ENCODE data around the gene RAB11B. TPM values are rescaled to one million over a fixed set of nuclear protein-coding genes. Genes with fewer than 3 reads are reported as not detected.
A peak's percentile ranks its signal among the peaks of the same experiment; 100 is the strongest.

The RAB11B gene
- total and polyA plus RNA-seq, 9 of the 15 experiments (the other 6 are each of a cell fraction or from before 2014, with no cell fraction given), result 0.74 to 71.0 (median 13.8) TPM

DNA sequence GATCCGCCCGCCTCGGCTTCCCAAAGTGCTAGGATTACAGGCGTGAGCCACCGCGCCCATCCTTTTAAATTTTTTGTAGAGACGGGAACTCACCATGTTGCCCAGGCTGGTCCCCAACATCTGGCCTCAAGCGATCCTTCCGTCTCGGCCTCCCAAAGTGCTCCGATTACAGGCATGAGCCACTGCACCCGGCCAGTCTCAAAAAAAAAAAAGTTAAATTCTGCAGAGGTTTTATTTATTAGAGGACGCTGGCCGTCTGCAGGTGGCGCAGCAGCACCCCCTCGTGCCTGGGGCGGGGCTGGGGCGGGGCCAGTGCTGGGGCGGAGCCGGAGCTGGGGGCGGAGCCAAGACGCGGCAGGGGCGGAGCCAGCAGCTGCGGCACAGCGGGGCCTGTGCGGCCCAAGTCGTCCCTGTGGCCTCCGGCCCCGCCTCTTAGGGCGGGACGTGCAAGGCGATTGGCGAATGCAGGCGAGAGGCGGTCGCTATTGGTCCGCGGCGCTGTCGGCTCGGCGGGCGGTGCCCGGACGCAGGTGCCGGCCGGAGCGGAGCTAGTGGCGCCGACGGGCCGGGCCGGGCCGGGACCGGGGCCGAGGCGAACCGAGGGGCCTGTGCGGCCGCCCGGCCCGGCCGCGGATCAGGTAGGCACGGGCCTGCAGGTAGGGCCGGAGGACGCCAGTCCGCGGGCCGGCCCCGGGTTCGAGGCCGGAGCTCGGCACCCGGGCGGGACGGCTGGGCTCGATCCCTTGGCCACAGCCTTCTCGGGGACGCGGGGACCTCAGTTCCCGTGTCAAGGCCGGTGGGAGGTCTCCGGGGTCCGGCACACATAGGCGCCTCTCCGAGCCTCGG, 22.8 kb downstream of the RAB11B start, which contains the start of gene MARCHF2 (continued):
- TF ChIP-seq TAF15 (IDR thresholded peaks at IDR 0.05; ENCODE audit: low read depth, low read length) (no peak), MECOM (CRISPR knock-in tag; IDR thresholded peaks at IDR 0.05) (no peak), SLC30A9 (CRISPR knock-in tag; IDR thresholded peaks at IDR 0.05) (no peak), ZSCAN29 (IDR thresholded peaks at IDR 0.05) (no peak), ZNF239 (CRISPR knock-in tag; IDR thresholded peaks at IDR 0.05) (no peak), MIER1 (IDR thresholded peaks at IDR 0.05; ENCODE audit: low read depth) (no peak), THRAP3 (IDR thresholded peaks at IDR 0.05; ENCODE audit: borderline replicate concordance) (no peak), RBFOX2 (IDR thresholded peaks at IDR 0.05; ENCODE audit: low read depth, low read length) (peak; percentile 55; the same call in 1 of the 2 replicates)
- TF ChIP-seq, protein P1, sequence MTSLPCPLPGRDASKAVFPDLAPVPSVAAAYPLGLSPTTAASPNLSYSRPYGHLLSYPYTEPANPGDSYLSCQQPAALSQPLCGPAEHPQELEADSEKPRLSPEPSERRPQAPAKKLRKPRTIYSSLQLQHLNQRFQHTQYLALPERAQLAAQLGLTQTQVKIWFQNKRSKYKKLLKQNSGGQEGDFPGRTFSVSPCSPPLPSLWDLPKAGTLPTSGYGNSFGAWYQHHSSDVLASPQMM (CRISPR knock-in tag; IDR thresholded peaks at IDR 0.05), result no peak
- TF ChIP-seq, protein P2, sequence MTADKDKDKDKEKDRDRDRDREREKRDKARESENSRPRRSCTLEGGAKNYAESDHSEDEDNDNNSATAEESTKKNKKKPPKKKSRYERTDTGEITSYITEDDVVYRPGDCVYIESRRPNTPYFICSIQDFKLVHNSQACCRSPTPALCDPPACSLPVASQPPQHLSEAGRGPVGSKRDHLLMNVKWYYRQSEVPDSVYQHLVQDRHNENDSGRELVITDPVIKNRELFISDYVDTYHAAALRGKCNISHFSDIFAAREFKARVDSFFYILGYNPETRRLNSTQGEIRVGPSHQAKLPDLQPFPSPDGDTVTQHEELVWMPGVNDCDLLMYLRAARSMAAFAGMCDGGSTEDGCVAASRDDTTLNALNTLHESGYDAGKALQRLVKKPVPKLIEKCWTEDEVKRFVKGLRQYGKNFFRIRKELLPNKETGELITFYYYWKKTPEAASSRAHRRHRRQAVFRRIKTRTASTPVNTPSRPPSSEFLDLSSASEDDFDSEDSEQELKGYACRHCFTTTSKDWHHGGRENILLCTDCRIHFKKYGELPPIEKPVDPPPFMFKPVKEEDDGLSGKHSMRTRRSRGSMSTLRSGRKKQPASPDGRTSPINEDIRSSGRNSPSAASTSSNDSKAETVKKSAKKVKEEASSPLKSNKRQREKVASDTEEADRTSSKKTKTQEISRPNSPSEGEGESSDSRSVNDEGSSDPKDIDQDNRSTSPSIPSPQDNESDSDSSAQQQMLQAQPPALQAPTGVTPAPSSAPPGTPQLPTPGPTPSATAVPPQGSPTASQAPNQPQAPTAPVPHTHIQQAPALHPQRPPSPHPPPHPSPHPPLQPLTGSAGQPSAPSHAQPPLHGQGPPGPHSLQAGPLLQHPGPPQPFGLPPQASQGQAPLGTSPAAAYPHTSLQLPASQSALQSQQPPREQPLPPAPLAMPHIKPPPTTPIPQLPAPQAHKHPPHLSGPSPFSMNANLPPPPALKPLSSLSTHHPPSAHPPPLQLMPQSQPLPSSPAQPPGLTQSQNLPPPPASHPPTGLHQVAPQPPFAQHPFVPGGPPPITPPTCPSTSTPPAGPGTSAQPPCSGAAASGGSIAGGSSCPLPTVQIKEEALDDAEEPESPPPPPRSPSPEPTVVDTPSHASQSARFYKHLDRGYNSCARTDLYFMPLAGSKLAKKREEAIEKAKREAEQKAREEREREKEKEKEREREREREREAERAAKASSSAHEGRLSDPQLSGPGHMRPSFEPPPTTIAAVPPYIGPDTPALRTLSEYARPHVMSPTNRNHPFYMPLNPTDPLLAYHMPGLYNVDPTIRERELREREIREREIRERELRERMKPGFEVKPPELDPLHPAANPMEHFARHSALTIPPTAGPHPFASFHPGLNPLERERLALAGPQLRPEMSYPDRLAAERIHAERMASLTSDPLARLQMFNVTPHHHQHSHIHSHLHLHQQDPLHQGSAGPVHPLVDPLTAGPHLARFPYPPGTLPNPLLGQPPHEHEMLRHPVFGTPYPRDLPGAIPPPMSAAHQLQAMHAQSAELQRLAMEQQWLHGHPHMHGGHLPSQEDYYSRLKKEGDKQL (CRISPR knock-in tag; IDR thresholded peaks at IDR 0.05; ENCODE audit: borderline replicate concordance), result no peak
- TF ChIP-seq, protein P3, sequence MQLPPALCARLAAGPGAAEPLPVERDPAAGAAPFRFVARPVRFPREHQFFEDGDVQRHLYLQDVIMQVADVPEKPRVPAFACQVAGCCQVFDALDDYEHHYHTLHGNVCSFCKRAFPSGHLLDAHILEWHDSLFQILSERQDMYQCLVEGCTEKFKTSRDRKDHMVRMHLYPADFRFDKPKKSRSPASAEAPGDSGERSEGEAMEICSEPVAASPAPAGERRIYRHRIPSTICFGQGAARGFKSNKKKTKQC (CRISPR knock-in tag; IDR thresholded peaks at IDR 0.05), result no peak
- TF ChIP-seq, protein P4, sequence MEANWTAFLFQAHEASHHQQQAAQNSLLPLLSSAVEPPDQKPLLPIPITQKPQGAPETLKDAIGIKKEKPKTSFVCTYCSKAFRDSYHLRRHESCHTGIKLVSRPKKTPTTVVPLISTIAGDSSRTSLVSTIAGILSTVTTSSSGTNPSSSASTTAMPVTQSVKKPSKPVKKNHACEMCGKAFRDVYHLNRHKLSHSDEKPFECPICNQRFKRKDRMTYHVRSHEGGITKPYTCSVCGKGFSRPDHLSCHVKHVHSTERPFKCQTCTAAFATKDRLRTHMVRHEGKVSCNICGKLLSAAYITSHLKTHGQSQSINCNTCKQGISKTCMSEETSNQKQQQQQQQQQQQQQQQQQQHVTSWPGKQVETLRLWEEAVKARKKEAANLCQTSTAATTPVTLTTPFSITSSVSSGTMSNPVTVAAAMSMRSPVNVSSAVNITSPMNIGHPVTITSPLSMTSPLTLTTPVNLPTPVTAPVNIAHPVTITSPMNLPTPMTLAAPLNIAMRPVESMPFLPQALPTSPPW (CRISPR knock-in tag; IDR thresholded peaks at IDR 0.05), result peak; percentile 72
- TF ChIP-seq, protein P5, sequence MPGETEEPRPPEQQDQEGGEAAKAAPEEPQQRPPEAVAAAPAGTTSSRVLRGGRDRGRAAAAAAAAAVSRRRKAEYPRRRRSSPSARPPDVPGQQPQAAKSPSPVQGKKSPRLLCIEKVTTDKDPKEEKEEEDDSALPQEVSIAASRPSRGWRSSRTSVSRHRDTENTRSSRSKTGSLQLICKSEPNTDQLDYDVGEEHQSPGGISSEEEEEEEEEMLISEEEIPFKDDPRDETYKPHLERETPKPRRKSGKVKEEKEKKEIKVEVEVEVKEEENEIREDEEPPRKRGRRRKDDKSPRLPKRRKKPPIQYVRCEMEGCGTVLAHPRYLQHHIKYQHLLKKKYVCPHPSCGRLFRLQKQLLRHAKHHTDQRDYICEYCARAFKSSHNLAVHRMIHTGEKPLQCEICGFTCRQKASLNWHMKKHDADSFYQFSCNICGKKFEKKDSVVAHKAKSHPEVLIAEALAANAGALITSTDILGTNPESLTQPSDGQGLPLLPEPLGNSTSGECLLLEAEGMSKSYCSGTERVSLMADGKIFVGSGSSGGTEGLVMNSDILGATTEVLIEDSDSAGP (CRISPR knock-in tag; IDR thresholded peaks at IDR 0.05), result no peak
- TF ChIP-seq, protein P6, sequence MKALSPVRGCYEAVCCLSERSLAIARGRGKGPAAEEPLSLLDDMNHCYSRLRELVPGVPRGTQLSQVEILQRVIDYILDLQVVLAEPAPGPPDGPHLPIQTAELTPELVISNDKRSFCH (CRISPR knock-in tag; IDR thresholded peaks at IDR 0.05), result no peak
- TF ChIP-seq, protein P6 (tag; IDR thresholded peaks at IDR 0.05), result no peak

Measured in K562 (cell line).